PC-9 (cell line): ENCODE measurements around the gene MYL7.

Experiments used
- CTCF ChIP-seq: fragments of 200-600 bp; sonication (generic); conservative IDR thresholded peaks from 2 replicates; pipeline ENCODE4 v1.6.1; 2017; ENCODE audit warnings: mixed run types, antibody characterized with exemption, mild to moderate bottlenecking, moderate library complexity
- EZH2 ChIP-seq: fragments of 200-600 bp; sonication (generic); IDR thresholded peaks from 2 replicates; pipeline ENCODE4 v1.8.0; 2017; ENCODE audit warnings: antibody characterized with exemption, low read depth

GRCh38 chr7:44111761-44112160, 29.4 kb downstream of the MYL7 start:
- TF ChIP-seq CTCF (no peak), EZH2 (no peak)
